Cerebellar cortex (tissue), 1 donor: ENCODE measurements around the gene LPP.

Experiments
- DNase-seq: peaks from one replicate; pipeline ENCODE4 v3.0.0-alpha.2; 2015; ENCODE audit warnings: low spot score

LPP gene

DNA sequence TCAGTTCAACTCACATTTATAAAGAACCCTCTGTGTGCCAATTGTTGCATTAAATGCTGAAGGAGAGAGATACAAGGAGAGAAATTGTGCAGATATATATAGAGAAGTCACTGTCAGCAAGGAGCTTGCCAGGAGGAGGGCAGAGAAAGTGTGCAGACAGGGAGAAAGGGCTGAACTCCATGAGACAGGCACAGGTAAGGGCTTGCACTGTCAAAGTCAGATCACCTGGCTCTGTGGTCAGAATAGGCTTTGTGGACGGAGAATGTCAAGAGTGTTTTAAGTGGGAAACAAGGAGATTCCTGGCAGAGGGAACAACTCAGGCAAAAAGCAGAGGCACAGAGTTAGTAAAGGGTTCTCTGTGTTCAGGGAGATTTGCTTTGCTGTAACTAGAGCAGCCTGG is 714.8 kb downstream of the LPP start:
- DNase-seq = no peak

DNA sequence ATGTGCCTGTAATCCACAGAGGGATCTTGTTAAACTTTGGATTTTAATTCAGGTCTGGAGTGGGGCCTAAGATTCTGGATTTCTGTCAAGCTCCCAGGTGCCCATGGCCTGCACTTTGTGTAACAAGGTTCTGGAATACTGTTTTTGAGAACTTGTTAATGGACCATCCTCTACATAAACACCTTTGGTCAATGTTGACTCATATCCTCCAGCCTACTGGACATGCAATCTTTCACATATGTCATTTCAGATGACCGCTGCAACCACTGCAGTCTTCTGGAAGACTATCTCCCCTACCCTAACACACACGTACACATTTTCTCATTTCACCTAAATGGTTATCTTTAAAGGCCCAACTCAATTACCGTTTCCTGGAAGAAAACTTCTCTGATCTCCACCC is 715.7 kb downstream of the LPP start:
- DNase-seq = no peak

DNA sequence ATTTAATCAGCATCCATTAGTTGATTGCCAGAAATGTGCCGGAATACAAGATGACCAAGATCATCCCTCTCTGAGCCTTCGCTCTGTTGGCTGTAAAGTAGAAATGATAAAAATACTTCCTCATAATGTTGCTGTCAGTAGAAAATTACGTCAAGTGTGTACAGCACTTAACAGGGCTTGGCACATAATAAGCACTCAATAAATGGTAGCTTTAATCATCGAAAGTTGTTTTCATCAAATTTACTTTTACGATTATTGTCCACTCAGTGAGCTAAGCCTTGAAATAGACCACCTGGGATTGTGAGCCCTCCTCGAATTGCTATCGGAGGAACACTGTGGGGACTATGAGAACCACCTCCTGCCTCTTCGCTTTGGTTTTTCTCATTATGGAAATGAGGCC is 716.5 kb downstream of the LPP start:
- no peak for DNase-seq

- no peak for DNase-seq
Measured at GRCh38 chr3:188874576-188874975, 720.6 kb downstream of the LPP start.

- DNase-seq = no peak
Measured at GRCh38 chr3:188875413-188875812, 721.5 kb downstream of the LPP start.

DNA sequence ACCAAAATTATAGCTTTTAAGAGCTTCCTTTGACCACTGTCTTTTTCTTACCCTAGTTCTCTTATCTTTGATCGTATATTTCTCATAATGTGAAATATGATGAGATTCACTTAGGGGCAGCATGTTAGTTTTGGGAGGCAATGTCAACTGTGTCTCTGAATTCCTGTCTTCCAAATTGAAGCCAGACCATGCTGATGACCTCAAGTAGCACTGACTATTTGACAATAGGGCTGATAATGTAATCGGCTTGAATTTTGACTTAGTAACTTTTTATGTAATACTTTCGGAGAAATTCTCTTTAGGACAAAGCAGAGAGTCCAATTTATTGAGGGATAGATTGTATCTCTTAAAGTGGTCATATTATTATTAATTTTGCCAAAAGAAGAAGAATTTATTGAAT is 722.4 kb downstream of the LPP start:
- DNase-seq = no peak

DNA sequence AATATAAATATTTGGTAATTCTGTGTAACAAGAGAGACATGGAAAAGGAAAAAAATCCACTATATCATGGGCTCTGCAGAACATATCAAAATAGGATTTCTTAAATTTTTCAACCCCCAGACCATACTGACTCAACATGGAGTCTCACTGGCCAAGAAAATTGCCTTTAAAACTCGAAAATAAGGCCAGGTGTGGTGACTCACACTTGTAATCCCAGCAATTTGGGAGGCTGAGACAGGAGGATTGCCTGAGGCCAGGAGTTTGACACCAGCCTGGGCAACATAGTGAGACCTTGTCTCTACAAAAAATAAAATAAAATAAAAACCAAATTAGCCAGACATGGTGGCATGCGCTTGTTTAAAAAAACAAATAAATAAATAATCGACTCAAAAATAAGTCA is 723.4 kb downstream of the LPP start:
- DNase-seq = no peak

- no peak for DNase-seq
Measured at GRCh38 chr3:188878076-188878475, 724.1 kb downstream of the LPP start.

GRCh38 chr3:188881954-188882641 is 728.1 kb downstream of the LPP start:
- no peak for DNase-seq

DNA sequence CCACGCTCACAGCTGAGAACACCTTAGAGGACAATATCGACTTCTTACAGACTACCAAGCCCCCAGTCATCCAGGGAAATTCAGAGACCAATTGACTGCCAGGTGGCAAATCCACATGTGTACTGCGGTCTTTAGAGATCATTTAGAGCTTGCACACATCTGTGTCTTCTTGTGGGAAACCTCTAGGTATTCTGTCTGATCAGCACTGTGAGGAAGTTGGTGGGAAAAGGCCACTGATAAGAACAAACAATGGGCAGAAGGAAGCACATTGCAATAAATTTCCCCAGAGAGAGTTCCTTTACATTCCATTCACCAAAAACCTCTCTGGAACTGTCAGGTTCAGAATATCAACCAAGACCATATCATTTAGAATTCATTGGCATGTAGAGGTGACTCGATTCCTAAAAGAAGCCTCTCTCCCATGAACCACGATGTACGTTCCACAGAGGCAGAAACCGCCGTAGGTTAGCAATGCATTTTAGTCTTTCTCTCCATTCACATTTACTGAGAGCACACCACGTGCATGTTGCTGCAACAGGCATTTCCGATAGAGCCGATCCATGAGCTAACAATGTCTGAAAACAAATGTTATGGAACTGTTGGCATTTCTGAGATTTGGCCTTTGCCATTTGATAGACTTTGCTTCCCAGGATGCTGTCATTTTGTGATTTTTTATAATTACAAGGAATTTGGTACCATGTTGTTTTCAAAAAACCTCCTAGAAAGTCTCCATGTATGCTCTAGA is 730.5 kb downstream of the LPP start:
- DNase-seq = no peak

DNA sequence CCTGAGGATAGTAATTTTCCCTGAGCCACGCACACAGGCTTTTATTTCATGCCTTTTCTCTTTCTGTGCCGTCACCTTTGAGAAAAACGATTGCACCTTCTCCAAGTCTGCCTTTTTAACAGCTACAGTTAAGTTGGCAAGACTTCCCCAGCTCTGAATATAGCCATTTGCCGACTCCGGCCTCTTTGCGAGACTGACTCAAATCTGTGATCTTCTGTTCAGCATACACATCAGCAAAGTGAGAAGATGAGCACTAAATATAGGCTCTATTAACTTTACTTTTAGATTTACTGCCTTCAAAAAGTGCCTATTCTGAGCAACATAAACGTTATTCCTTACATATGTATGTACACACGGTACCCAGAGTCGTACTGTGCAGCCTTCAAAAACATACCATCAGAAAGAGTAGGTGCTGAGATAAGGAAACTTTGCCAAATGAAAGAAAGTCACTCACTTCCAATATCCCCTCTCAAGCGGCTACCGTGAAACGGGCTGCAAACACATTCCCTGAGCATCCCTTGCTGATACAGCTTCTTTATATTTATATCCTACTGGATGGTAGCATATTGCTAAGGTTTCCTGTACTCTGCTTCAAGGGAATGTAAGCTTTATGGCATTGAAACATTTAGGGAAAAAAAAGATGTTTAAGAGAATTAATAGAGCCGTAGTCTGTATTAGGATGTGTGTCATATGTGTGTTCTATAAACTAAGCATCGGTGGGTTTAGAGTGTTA is 734.5 kb downstream of the LPP start:
- DNase-seq = peak; percentile 65

DNA sequence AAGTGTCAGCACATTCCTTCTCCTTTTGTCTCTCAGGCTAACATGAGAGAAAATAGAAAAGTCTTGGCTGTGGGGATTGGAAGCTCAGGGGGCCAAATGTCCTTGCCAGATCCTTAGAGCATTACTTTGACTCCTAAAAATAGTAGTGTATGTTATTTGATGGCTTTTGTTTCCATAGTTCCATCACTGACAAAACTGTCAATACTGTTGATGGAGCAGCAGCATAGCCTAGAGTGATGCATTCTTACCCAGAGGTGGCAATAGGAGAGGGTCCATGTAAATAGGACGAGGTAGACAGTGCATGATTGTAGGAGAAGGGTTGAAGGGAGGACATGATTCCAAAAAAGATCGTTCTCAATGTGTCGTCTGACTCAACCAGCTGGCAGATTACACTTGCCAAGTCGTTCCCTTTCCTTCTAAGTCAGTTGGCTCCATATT is 735.1 kb downstream of the LPP start:
- peak; percentile 69 for DNase-seq

DNA sequence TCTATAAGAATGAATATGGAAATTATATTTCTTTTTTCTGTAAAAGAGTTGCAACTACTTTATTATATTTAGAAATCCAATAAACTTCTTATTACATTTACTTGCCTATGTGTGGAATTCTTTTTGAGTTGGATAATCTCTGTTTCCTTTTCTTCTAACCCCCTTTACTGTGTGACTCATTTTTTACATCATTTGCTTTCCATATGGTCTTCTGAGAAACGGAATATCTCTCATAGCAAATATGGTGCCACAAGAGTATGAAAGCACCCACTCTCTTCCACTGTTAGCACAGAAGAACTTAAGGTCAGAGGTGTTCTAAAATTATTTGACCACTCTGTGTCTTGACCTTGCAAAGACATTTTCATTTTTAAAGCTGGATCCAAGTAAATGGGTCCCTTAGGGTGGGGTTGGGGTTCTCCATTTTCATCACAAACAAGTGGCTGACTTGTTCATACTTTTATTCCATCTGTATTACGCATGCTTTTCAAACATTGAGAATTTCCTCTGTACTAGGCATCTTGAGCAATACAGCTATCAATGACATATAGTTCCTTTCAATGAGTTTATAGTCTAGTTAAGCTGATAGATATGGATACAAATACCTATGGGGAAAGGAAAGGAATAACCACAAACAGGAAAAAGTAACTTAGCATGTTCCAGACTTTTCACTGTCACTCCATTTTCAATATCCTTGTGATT is 736.8 kb downstream of the LPP start:
- no peak for DNase-seq

DNA sequence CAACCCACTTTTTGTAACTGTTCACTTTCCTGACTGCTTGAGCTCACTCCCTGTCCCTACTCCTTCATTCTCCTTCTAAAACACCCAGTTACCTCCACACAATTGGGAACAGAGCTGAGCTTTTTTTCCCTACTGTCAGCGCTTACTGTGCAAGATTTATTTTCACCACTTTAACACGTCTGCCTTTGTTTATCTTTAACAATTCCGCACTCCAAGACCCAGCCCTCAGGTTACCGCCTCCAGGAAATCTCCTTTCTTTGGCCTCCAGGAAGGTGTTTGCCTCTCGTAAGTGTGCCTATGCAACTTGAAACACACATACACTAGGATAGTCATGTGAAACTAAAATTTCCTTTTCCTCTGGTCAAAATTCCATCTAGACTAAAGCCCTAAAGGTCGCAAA is 745.9 kb downstream of the LPP start:
- DNase-seq = no peak

DNA sequence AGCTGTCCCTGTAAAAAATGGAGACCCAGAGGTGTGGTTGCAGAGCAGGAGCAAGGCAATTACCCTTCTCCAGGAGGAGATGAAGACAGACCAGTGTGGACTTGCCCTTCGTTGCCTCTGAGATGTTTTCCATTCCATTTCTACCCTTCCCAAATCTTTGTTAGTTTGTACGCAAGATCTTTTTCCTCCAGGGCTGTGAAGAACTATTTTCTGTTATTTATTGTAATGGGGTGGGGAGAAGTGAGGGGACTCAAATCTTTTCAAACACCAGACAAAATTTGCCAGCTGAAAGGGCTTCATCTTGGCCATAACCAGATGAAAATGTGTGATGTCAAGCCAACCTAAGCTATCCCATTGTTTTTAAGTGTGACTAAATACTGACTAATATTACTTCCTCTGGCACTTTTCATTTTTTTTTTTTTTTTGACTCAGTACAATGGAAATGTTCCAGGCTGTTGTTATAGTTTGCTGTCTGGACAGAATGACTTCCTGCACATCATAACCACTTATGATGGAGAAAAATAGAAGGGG is 746.5 kb downstream of the LPP start:
- DNase-seq = no peak

DNA sequence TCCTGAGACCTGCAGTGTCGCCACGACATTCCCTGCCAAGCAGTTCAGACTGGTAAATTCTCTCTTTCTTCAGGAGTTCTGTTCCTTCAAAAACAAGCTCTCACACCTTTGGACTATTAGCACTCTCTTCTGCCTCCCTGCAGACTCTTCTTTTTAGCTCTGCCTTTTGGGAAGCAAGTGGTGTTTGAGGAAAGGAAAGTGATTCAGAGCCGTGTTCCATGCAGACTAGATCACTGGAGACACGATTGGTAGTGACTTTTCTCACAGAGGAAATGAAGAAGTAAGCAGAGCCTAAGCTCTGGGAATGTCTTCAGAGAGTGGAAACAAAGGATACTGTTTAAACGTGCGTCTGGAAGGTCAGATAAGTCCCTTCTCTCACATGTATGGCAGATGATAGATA is 747.2 kb downstream of the LPP start:
- DNase-seq = no peak

DNA sequence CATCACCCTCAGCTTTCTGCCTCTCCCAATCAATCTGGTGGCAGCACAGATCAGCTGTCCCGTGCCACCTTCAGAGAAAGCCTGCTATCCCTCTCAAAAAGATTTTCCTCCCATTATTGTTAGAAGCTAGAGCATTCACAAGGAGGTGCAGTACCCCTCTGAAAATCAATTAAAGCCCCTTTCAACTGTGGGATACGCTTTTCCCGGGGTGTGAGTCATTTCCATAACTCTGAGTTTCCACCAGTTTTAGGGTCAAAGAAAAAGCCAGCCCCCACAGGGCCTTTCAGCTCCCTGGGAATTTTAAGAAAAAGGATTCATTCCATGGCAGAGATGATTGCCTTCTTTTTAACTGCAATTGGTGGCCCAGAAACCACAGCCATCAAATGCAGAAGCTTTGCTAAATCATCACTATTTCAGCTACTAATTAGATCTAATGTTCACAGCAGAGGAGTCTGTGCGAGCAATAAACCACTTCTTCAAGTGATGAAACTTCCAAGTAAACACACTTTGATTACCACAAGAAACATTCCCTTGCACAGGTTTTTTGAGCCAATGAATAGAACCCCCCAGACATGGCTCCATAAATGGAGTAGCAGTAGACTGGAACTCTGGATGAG is 747.8 kb downstream of the LPP start:
- no peak for DNase-seq

DNA sequence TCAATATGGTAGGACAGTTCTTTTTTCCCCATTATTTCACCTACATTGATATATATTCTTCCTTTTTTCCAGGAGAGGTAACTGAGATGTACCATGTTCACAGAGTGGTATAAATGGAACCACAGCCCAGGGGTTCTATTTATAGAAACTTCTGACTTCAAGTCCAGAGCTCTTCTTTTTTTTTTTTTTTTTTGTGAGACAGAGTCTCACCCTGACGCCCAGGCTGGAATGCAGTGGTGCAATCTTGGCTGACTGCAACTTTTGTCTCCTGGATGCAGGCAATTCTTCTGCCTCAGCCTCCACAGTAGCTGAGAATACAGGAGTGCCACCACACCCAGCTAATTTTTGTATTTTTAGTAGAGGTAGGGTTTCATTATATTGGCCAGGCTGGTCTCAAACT is 750.7 kb downstream of the LPP start:
- no peak for DNase-seq

DNA sequence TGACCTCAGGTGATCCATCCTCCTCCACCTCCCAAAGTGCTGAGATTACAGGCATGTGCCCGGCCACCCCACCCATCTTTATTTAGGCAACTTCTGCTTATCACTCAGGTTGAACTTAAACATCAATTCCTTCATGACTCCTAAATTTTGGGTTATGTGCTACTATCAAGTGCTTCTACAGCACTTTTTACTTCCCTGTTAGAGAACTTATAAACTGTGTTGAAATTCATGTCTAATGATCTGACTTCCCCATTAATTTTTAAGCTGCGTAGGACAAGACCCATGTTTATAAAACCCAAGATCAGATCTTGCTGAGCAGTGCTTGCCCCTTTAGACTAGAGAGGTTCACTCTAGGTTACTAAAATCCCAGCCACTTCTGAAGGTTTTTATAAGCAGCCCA is 751.6 kb downstream of the LPP start:
- no peak for DNase-seq

GRCh38 chr3:188906236-188906635 is 752.3 kb downstream of the LPP start:
- peak; percentile 83 for DNase-seq

DNA sequence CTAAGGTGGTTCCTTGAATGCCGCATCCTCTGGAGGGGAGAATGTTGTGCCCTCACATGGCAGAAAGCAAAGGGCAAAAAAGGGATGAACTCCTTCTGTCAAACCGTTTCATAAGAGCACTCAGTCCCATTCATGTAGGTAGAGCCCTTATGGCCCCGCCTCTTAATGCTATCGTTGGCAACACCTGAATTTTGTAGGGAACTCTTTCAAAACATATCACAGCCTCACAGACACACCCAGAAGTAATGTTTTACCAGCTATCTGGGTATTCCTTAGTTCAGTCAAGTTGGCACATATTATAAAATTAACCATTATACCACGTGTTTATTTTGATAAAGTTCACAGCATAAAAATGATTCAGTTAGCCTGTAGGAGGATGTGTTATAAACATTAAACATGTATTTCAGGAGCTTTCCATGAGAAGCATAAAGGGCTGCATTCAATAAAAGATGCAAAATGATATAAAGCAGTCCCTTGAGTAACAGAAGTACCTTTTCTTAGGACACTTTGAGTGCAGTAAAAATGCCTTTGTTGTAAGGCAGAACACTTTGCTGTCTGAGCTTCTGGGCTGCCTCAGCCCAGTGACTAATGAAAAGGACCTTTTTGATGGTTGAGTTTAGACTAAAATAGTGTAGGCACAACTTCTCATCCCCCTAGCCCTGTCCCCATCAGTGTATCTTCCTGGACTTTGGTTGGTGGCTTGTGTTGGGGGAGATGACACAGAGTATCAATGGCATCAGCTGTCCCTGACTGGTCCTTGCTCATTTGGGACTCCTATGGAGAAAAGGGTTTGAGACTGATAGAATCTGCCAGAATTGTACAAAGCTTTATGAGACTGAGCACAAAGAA is 754.3 kb downstream of the LPP start:
- DNase-seq = no peak
